Lung (tissue), 12 donors: Measurements from ENCODE around the gene RMC1. TPM values are rescaled to one million over a fixed set of nuclear protein-coding genes. Genes with fewer than 3 reads are reported as not detected.

Experiments used
- ATAC-seq: fragments of 200-7000 bp; cut with Tn5 transposase; one replicate; pipeline ENCODE4 v1.9.1; 2020; ENCODE audit warnings: moderate number of reproducible peaks; ENCODE audit not compliant: insufficient read depth, low FRiP score
- DNase-seq, 3 donors: peaks; one replicate each; pipeline ENCODE4 v3.0.0-alpha.2; 2013 to 2017
- H3K27ac ChIP-seq, 2 donors: one replicate each; pipeline ENCODE4 v1.5.1; 2013; ENCODE audit warnings: mild to moderate bottlenecking in 2 of 2, moderate library complexity in 2 of 2, control low read depth in 1 of 2, inconsistent platforms in 1 of 2, low read depth in 1 of 2, low read length in 1 of 2
- H3K27me3 ChIP-seq, 3 donors: one replicate each; pipeline ENCODE4 v1.5.1; 2013; ENCODE audit warnings: low read length in 2 of 3; ENCODE audit not compliant: control insufficient read depth in 3 of 3, insufficient read depth in 3 of 3
- H3K36me3 ChIP-seq, 4 donors: one replicate each; pipeline ENCODE4 v1.5.1; 2013; ENCODE audit warnings: low read length in 4 of 4, mild to moderate bottlenecking in 1 of 4, moderate library complexity in 1 of 4; ENCODE audit not compliant: control insufficient read depth in 4 of 4, insufficient read depth in 4 of 4
- H3K4me1 ChIP-seq, 5 donors: one replicate each; pipeline ENCODE4 v1.5.1; 2013; ENCODE audit warnings: low read length in 5 of 5, mild to moderate bottlenecking in 2 of 5, moderate library complexity in 1 of 5; ENCODE audit not compliant: control insufficient read depth in 5 of 5, insufficient read depth in 5 of 5
- H3K4me3 ChIP-seq: one replicate; pipeline ENCODE4 v1.5.1; 2013; ENCODE audit warnings: mild to moderate bottlenecking, control low read depth, moderate library complexity
- H3K9ac ChIP-seq, 2 donors: one replicate each; pipeline ENCODE4 v1.5.1; 2013; ENCODE audit warnings: low read length in 2 of 2, control low read depth in 1 of 2; ENCODE audit not compliant: insufficient read depth in 1 of 2
- H3K9me3 ChIP-seq, 4 donors: one replicate each; pipeline ENCODE4 v1.5.1; 2013; ENCODE audit warnings: low read length in 3 of 4, mild to moderate bottlenecking in 1 of 4, moderate library complexity in 1 of 4; ENCODE audit not compliant: control insufficient read depth in 4 of 4, insufficient read depth in 3 of 4
- CTCF ChIP-seq: IDR thresholded peaks from 2 replicates; pipeline ENCODE4 v1.5.1; 2012; ENCODE audit warnings: mild to moderate bottlenecking; ENCODE audit errors: control extremely low read depth, extremely low read depth
- WGBS, 2 donors: extraction: QIAGEN DNeasy Blood & Tissue Kit; methylation state at CpG; one replicate each; pipeline ENCODE4 v1.1.7; 2013; 5-methylcytosine and 5-hydroxymethylcytosine counted together
- polyA plus RNA-seq, 2 donors: library from polyadenylated mRNA; stranded (reverse); fragments of 200-250 nt; gene quantifications; one replicate each; pipeline ENCODE4 v1.2.1, GENCODE V29; 2013
- total RNA-seq, 2 donors: library from RNA; depleted of rRNA in 1 of 2; stranded (reverse); fragments of >200 nt in 1 of 2; gene quantifications; one replicate each; pipeline ENCODE4 v1.2.1, GENCODE V29; 2014 to 2021
- donor health status: control.
- donor health status: control.
- donor health status: Bipolar disorder and iron deficiency.
- donor health status: healthy.
- donor health status: DM: yes; HTN: yes; CAD: no.

Gene RMC1
- total and polyA plus RNA-seq, 4 donors: 28.2 to 71.3 (median 32.2) TPM

- no peak overlapping the region for H3K9ac ChIP-seq
- no peak for ATAC-seq
- H3K4me3 ChIP-seq: no peak overlapping the region
- H3K4me1 ChIP-seq: peaks cover 0 to 1% (median 0%) of the 10 kb centered on the region in 5 donors
- H3K9me3 ChIP-seq: no peaks in the 10 kb centered on the region
- H3K36me3 ChIP-seq: peaks cover 18 to 46% (median 33%) of the 10 kb centered on the region in 4 donors
- no peak for DNase-seq
- no peak for TF ChIP-seq CTCF
- H3K27me3 ChIP-seq: no peaks in the 10 kb centered on the region
- 78 to 87% methylated on average over 7 of the region's 7 CpGs for WGBS, 2 donors
- H3K27ac ChIP-seq: peak overlapping the region in 1 of 2 donors; percentile 20
Measured at GRCh38 chr18:23521271-23521670, 18.0 kb downstream of the RMC1 start.

- no peak for DNase-seq
- H3K27ac ChIP-seq: peak overlapping the region in 1 of 2 donors; percentile 30
- H3K9me3 ChIP-seq: no peaks in the 10 kb centered on the region
- WGBS, 2 donors: 68 to 87% methylated on average over 7 of the region's 7 CpGs
- H3K4me3 ChIP-seq: no peak overlapping the region
- H3K9ac ChIP-seq: no peak overlapping the region
- no peaks in the 10 kb centered on the region for H3K27me3 ChIP-seq
- ATAC-seq: no peak
- no peak for TF ChIP-seq CTCF
- peaks cover 0 to 1% (median 0%) of the 10 kb centered on the region in 5 donors for H3K4me1 ChIP-seq
- H3K36me3 ChIP-seq: peaks cover 18 to 50% (median 39%) of the 10 kb centered on the region in 4 donors
Measured at GRCh38 chr18:23521907-23522306, 18.6 kb downstream of the RMC1 start.

GRCh38 chr18:23523429-23524212, 20.3 kb downstream of the RMC1 start:
- H3K4me1 ChIP-seq: peaks cover 0 to 1% (median 0%) of the 10 kb centered on the region in 5 donors
- no peaks in the 10 kb centered on the region for H3K9me3 ChIP-seq
- ATAC-seq (peak; percentile 50), DNase-seq (no peak)
- H3K9ac ChIP-seq: no peak overlapping the region
- 59 to 72% methylated on average over 12 of the region's 12 CpGs for WGBS, 2 donors
- no peaks in the 10 kb centered on the region for H3K27me3 ChIP-seq
- H3K36me3 ChIP-seq: peaks cover 18 to 58% (median 46%) of the 10 kb centered on the region in 4 donors
- no peak for TF ChIP-seq CTCF
- no peak overlapping the region for H3K4me3 ChIP-seq
- H3K27ac ChIP-seq: peak overlapping the region in 1 of 2 donors; percentile 66
